HepG2 (cell line): Measurements from ENCODE around the gene WWTR1. TPM values are rescaled to one million over a fixed set of nuclear protein-coding genes. Genes with fewer than 3 reads are reported as not detected.

Source experiments
- ATF3 ChIP-seq: sonication (generic); formaldehyde crosslinking; IDR thresholded peaks from 2 replicates; pipeline ENCODE4 v1.4.0; 2020; ENCODE audit warnings: missing genetic modification reagents
- FOSL2 ChIP-seq: sonication (generic); formaldehyde crosslinking; IDR thresholded peaks from 2 replicates; pipeline ENCODE4 v1.4.0; 2020; ENCODE audit warnings: missing genetic modification reagents
- FOXP1 ChIP-seq, 2 experiments: fragments of 450-650 bp in 1 of 2; IDR thresholded peaks; 2 replicates each; pipeline ENCODE4 v1.6.1; 2017 to 2018; ENCODE audit warnings: antibody characterized with exemption in 1 of 2
- HDAC1 ChIP-seq: sonication (generic); formaldehyde crosslinking; IDR thresholded peaks from 2 replicates; pipeline ENCODE4 v1.5.1; 2020; ENCODE audit warnings: mild to moderate bottlenecking, missing genetic modification reagents
- HNRNPK ChIP-seq: fragments of 200-400 bp; formaldehyde crosslinking; IDR thresholded peaks from 2 replicates; pipeline ENCODE4 v1.6.1; 2018; ENCODE audit warnings: low read length, low read depth, moderate library complexity, mild to moderate bottlenecking; ENCODE audit not compliant: poor library complexity, severe bottlenecking
- JARID2 ChIP-seq: sonication (generic); formaldehyde crosslinking; IDR thresholded peaks from 2 replicates; pipeline ENCODE4 v1.8.1; 2023; ENCODE audit warnings: missing genetic modification reagents, inconsistent platforms; ENCODE audit not compliant: insufficient replicate concordance
- NFE2L1 ChIP-seq: sonication (generic); formaldehyde crosslinking; IDR thresholded peaks from 2 replicates; pipeline ENCODE4 v1.4.0; 2020; ENCODE audit warnings: missing genetic modification reagents, mild to moderate bottlenecking, borderline replicate concordance
- POGZ ChIP-seq: sonication (generic); formaldehyde crosslinking; IDR thresholded peaks from 2 replicates; pipeline ENCODE4 v1.4.0; 2020; ENCODE audit warnings: mild to moderate bottlenecking, missing genetic modification reagents
- REST ChIP-seq, 2 experiments: IDR thresholded peaks; 2 replicates each; pipeline ENCODE4 v1.6.1; 2011 to 2012; ENCODE audit warnings: low read length in 2 of 2, borderline replicate concordance in 1 of 2, low read depth in 1 of 2, mild to moderate bottlenecking in 1 of 2, moderate library complexity in 1 of 2
- TCF7 ChIP-seq: sonication (generic); IDR thresholded peaks from 2 replicates; pipeline ENCODE4 v1.6.1; 2016; ENCODE audit warnings: antibody characterized with exemption, low read depth
- TRIM22 ChIP-seq: fragments of 450-650 bp; IDR thresholded peaks from 2 replicates; pipeline ENCODE4 v1.6.1; 2017
- USF2 ChIP-seq, 2 experiments: sonication (generic) in 1 of 2; formaldehyde crosslinking in 1 of 2; IDR thresholded peaks; 2 replicates each; pipeline versions ENCODE4 v1.5.1 to v1.6.1; 2011 to 2020; ENCODE audit warnings: borderline replicate concordance in 1 of 2, low read depth in 1 of 2, low read length in 1 of 2, mild to moderate bottlenecking in 1 of 2, missing genetic modification reagents in 1 of 2, moderate library complexity in 1 of 2
- ZFP90 ChIP-seq: sonication (generic); formaldehyde crosslinking; IDR thresholded peaks from 2 replicates; pipeline ENCODE4 v1.8.0; 2022; ENCODE audit warnings: missing genetic modification reagents, mild to moderate bottlenecking, inconsistent platforms, borderline replicate concordance
- ZNF362 ChIP-seq: sonication (generic); formaldehyde crosslinking; IDR thresholded peaks from 2 replicates; pipeline ENCODE4 v1.4.0; 2020; ENCODE audit warnings: missing genetic modification reagents, mild to moderate bottlenecking, borderline replicate concordance
- ZNF446 ChIP-seq: sonication (generic); formaldehyde crosslinking; IDR thresholded peaks from 2 replicates; pipeline ENCODE4 v1.5.0; 2020; ENCODE audit warnings: mild to moderate bottlenecking, missing genetic modification reagents
- ZNF570 ChIP-seq: sonication (generic); formaldehyde crosslinking; IDR thresholded peaks from 2 replicates; pipeline ENCODE4 v1.4.0; 2020; ENCODE audit warnings: mild to moderate bottlenecking, missing genetic modification reagents, borderline replicate concordance
- ZNF773 ChIP-seq: sonication (generic); formaldehyde crosslinking; IDR thresholded peaks from 2 replicates; pipeline ENCODE4 v1.4.0; 2020; ENCODE audit warnings: missing genetic modification reagents, borderline replicate concordance
- ZNF816 ChIP-seq: sonication (generic); formaldehyde crosslinking; IDR thresholded peaks from 2 replicates; pipeline ENCODE4 v1.8.0; 2022; ENCODE audit warnings: missing genetic modification reagents, mild to moderate bottlenecking, borderline replicate concordance
- polyA plus RNA-seq, 8 experiments: library from polyadenylated mRNA; depleted of rRNA in 3 of 8; stranded (reverse) in 7 of 8; unstranded in 1 of 8; fragments of >200 nt; fragmentation: Illumina TruSeq in 4 of 8; extraction: Trizol in 4 of 8; gene quantifications; 2 replicates each; pipeline versions ENCODE4 v1.2.1 to v1.2.3, GENCODE V29; 2011 to 2016; ENCODE audit warnings: low read depth in 4 of 8, missing spikeins in 1 of 8, mixed read lengths in 1 of 8; ENCODE audit not compliant: insufficient read depth in 1 of 8
- total RNA-seq, 5 experiments: library from RNA; depleted of rRNA; stranded (reverse); fragments of >200 nt; fragmentation: Illumina TruSeq; extraction: Trizol; gene quantifications; 2 replicates each; pipeline ENCODE4 v1.2.3, GENCODE V29; 2016; ENCODE audit warnings: low read depth in 1 of 5

Gene WWTR1
- total and polyA plus RNA-seq, 2 of the 13 experiments (the other 11 are each of a cell fraction or from before 2014, with no cell fraction given): 19.7 to 139 TPM

GRCh38 chr3:149640976-149641728, 16.7 kb downstream of the WWTR1 start (continued):
- no peak for TF ChIP-seq ZNF362 (CRISPR knock-in tag)
- TF ChIP-seq HDAC1: no peak
- TF ChIP-seq ATF3 (CRISPR knock-in tag): no peak
- no peak for TF ChIP-seq FOSL2
- TF ChIP-seq FOXP1 (IDR thresholded peaks at IDR 0.05): no peak
- TF ChIP-seq FOXP1 (CRISPR knock-in tag; IDR thresholded peaks at IDR 0.05): no peak
- no peak for TF ChIP-seq REST (IDR thresholded peaks at IDR 0.05; ENCODE audit: borderline replicate concordance in 1 of 2, low read depth in 1 of 2, low read length in 2 of 2)
- TF ChIP-seq ZNF446 (CRISPR knock-in tag): no peak
- no peak for TF ChIP-seq ZNF570 (CRISPR knock-in tag)
- TF ChIP-seq ZFP90 (CRISPR knock-in tag): no peak
- no peak for TF ChIP-seq JARID2 (CRISPR knock-in tag)
- no peak for TF ChIP-seq TRIM22
- no peak for TF ChIP-seq ZNF816
- no peak for TF ChIP-seq HNRNPK
- TF ChIP-seq POGZ (CRISPR knock-in tag): no peak
- no peak for TF ChIP-seq TCF7
- TF ChIP-seq ZNF773 (CRISPR knock-in tag): no peak
- no peak for TF ChIP-seq NFE2L1 (CRISPR knock-in tag)
- TF ChIP-seq USF2 (IDR thresholded peaks at IDR 0.05; ENCODE audit: low read depth, low read length): no peak
- no peak for TF ChIP-seq USF2 (CRISPR knock-in tag; IDR thresholded peaks at IDR 0.05; ENCODE audit: borderline replicate concordance)
